ENCODE results near the gene MOB1A. TPM values are rescaled to one million over a fixed set of nuclear protein-coding genes. Genes with fewer than 3 reads are reported as not detected.
"Not testable (repeated sequence)": the region's sequence is repeated elsewhere in the genome, so short reads cannot be mapped to it uniquely, and the experiment has no call there.

Gene MOB1A
- polyA plus RNA-seq, 4 donors = 89.6 to 120 (median 117) TPM

GRCh38 chr2:74149570-74150319 lies 28.9 kb downstream of the MOB1A start:
- DNase-seq (ENCODE audit: low read depth in 4 of 4, low spot score in 3 of 4) = no peak

- DNase-seq (ENCODE audit: low read depth in 4 of 4, low spot score in 3 of 4) = no peak
These were observed 29.5 kb downstream of the MOB1A start for GRCh38 chr2:74149247-74149525.

- DNase-seq (ENCODE audit: low read depth in 4 of 4, low spot score in 3 of 4) = no peak
These were observed 30.0 kb downstream of the MOB1A start for GRCh38 chr2:74148457-74149246.

- DNase-seq (ENCODE audit: low read depth in 4 of 4, low spot score in 3 of 4) = peak; percentile 57 to 69 (median 62)
These were observed 30.8 kb downstream of the MOB1A start, which contains the start of gene BOLA3 for GRCh38 chr2:74147727-74148456. TSS of gene BOLA3 (minus strand) at chr2:74147912. CDS start at chr2:74147874, 38 bp downstream.

DNA sequence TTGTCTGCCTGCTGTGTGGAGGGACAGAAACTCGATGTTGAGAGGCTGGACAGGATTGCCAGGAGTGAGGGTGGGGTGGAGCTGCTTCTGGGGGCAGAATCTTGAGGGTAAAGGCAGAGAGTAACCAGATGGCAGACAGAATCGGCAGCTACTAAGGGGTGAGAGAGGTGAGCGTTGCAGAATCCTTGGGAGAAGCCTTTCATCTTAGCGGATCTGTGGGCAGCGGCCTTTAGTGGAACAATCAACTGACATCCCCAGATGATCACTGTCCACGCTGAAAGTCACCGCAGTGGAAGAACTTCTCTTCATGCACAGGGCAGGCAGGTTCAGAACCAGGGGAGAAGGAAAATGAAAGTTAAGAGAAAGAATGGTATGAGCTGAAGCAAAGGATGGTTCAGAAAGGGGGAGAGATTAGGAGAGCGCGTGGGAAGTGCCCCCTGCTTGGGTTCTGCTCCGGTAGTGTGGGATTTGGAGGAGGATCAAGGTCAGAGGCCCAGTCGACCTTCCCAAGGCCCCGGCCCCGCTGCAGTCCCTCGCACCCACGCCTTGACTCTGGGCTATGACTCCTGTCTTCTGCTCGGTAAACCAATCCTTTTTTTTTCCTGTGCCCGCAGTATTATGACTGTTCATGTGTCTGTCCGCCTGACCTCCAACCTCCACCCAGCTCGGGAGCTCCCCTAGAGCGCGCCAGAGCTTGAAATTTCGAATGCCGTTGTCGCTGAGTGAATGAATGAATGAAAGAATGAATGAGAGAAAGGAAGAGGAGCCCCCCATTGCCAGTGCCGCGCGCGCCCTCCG lies 31.6 kb downstream of the MOB1A start:
- no peak for DNase-seq (ENCODE audit: low read depth in 4 of 4, low spot score in 3 of 4)

DNA sequence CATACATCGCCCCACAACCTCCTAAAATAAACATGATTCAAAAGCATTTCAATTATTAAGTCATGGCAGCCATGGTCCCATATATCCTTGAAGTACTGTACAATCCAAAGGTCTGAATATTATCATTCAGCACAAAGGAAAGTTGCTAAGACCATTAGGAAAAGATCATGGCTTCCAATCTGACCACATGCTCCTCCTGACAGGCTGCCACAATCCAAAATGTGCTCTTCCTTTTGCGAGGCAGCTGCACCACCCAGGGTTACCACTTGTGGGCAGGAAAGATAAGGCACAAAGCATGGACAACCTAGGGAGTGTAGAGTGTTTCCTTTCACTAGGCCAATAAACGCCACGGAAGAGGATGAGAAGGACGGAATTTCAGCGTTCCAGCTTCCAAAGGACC lies 36.3 kb downstream of the MOB1A start:
- no peak for DNase-seq (ENCODE audit: low read depth in 4 of 4, low spot score in 3 of 4)

GRCh38 chr2:74138600-74139323 lies 39.9 kb downstream of the MOB1A start:
- DNase-seq (ENCODE audit: low read depth in 4 of 4, low spot score in 3 of 4) = no peak

DNA sequence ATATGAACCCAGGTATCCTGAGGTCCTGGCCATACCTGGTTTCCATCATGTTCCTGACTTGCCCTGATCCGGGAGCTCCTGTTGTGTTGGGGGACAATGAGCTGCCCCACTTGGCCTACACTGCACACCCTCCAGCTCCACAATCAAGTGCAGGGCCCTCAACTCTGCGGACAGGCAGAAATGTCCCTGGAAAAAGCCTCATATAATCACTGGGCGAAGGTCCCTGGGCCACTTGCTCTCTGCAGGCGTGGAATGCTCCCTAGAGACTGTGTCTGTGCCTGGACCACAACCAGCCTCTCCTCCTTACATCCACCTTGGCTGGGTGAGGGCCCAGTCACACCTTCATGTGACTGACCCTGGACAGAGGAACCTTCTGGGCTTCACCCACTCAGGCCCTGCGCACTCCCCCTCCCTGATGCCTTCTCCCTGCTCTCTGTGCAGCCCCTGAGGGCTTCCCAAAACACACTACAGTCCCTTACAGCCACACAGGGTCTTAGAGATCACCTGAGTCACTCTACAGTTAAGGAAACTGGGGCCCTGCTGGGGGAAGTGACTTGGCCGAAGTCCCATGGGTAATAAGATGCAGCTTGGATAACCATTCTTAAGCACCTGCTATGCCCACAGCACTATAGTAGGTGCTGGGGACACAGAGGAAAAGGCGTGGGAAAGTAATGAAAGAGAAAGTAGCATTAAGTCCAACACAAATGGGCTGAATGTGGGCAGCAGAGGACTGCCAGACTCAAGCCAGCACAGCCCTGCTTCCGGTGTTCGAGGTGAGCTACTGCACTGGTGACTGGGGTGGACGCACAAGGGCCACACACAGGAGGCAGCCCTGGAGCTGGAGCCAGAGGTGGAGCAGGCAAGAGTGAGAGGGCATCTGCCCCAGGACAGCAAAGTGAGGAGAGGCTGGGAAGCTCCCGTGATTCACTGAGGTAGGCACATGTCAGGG lies 40.8 kb downstream of the MOB1A start:
- no peak for DNase-seq (ENCODE audit: low read depth in 4 of 4, low spot score in 3 of 4)

- DNase-seq (ENCODE audit: low read depth in 4 of 4, low spot score in 3 of 4) = no peak
These were observed 46.8 kb downstream of the MOB1A start for GRCh38 chr2:74131901-74132300.

GRCh38 chr2:74130211-74130995 lies 48.3 kb downstream of the MOB1A start:
- no peak for DNase-seq (ENCODE audit: low read depth in 4 of 4, low spot score in 3 of 4)

DNA sequence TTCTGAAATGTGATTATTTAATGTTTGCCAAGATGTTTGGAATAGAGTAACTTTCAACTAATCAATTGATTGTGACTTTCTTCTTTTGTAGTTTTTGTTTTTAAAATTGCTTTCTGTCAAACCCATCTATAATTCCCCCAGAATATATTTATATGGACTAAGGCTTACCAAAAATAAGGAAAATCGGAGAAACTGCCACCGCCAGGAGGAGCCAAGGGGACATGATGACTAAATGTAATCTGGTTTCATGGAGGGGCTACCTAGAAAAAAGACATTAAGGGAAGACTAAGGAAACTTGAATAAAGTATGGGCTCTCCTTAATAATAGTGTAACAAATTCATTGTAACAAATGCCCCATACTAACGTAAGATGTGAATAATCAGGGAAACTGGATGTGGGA lies 50.5 kb downstream of the MOB1A start:
- no peak for DNase-seq (ENCODE audit: low read depth in 4 of 4, low spot score in 3 of 4)

DNA sequence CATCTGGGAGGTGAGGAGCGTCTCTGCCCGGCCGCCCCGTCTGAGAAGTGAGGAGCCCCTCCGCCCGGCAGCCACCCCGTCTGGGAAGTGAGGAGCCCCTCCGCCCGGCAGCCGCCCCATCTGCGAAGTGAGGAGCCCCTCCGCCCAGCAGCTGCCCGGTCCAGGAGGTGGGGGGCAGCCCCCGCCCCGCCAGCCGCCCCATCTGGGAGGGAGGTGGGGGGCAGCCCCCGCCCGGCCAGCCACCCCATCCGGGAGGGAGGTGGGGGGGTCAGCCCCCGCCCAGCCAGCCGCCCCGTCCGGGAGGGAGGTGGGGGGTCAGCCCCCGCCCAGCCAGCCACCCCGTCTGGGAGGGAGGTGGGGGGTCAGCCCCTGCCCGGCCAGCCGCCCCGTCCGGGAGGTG lies 54.7 kb downstream of the MOB1A start:
- not testable (repeated sequence) for DNase-seq (ENCODE audit: low read depth in 4 of 4, low spot score in 3 of 4)

DNA sequence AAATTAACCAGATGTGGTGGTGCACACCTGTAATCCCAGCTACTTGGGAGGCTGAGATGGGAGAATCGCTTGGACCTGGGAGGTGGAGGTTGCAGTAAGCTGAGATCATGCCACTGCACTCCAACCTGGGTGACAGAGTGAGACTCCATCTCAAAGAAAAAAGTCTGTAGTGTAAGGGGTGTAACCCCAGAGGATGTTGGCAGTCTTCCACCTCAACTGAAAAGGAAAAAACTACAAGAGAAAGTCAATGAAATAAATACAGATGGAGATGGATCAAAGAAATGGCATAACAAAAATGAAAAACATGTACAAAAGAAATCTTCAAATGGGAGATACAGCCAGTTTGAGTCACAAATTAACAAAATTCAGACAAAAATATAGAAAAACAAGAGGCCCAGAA lies 56.8 kb downstream of the MOB1A start:
- not testable (repeated sequence) for DNase-seq (ENCODE audit: low read depth in 4 of 4, low spot score in 3 of 4)

DNA sequence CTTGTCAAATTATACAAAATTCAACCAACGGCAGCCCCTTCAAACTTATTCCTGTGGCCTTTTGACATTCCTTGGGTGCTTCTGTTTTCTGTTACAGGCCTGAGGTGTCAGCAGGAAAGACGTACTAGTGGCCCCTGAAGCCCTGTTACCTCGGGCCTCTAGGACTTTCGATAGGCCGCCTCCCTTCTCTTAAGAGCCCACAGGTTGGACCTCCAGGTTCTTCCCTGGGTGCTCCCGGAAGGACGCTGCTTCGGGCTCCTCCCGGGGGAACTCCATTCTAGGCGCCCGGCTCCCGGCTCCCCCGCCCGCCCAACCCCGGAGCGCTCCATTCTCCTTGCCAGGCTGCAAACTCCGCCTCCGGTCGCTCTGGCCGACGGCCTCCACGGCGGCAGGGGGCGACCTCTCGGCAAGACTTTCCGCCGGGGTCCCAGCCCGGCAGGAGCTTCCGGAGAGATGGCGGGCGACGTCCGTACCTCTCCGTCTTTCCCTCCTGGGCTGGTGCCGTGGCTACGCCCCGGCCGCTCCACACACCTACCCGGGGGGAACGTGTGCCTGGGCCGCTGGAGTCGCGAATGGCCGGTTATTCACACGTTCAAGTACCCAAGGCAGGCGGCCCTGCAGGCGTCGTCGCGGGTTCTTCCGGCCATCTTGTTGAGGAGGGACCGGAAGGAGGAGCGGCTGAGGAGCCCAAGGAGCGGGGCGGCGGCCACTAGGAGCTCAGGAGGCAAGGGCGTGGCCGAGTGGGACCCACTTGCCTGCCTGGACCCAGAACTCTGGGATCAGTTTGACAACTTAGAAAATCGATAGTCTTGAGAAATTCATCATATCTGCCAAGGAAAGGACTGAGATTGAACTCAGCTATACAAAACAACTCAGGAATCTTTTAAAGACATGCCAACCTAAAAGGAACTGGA lies 58.5 kb downstream of the MOB1A start:
- peak; percentile 57 to 65 (median 60) for DNase-seq (ENCODE audit: low read depth in 4 of 4, low spot score in 3 of 4)

GRCh38 chr2:74119339-74119738 lies 59.3 kb downstream of the MOB1A start:
- no peak for DNase-seq (ENCODE audit: low read depth in 4 of 4, low spot score in 3 of 4)

GRCh38 chr2:74111380-74111779 lies 67.3 kb downstream of the MOB1A start:
- no peak for DNase-seq (ENCODE audit: low read depth in 4 of 4, low spot score in 3 of 4)

GRCh38 chr2:74110537-74110936 lies 68.1 kb downstream of the MOB1A start:
- no peak for DNase-seq (ENCODE audit: low read depth in 4 of 4, low spot score in 3 of 4)
